GM18505 (cell line): ENCODE data around the gene CLDN20.

Source experiments
- ATAC-seq: cut with Tn5 transposase; IDR thresholded peaks from one replicate; pipeline ENCODE4 v1.9.1; 2021; ENCODE audit not compliant: unreplicated experiment
- POLR2A ChIP-seq: IDR thresholded peaks from 4 replicates; pipeline ENCODE4 v1.6.1; 2011; ENCODE audit warnings: borderline replicate concordance; ENCODE audit not compliant: insufficient read depth, insufficient read length; ENCODE audit errors: extremely low read depth

CLDN20 gene

DNA sequence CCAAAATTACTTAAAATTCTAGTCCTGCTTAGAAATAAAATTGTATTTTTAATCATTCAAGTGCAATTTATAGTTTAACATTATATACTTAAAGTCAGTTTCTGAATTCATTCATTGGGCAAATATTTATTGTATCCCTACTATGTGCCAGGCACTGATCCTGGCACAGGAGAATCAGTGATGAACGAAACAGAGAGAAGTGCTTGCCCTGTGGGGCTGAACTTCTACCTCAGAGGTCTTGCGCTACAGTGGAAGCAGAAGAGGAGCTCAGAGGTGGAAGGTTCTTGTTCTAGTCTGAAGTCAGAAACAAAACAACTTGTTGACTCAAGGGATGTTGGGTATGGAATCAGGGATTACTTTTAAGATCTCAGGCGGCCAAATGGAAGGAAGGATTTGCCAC is 6.0 kb downstream of the CLDN20 start:
- TF ChIP-seq POLR2A = no peak
- no peak for ATAC-seq

DNA sequence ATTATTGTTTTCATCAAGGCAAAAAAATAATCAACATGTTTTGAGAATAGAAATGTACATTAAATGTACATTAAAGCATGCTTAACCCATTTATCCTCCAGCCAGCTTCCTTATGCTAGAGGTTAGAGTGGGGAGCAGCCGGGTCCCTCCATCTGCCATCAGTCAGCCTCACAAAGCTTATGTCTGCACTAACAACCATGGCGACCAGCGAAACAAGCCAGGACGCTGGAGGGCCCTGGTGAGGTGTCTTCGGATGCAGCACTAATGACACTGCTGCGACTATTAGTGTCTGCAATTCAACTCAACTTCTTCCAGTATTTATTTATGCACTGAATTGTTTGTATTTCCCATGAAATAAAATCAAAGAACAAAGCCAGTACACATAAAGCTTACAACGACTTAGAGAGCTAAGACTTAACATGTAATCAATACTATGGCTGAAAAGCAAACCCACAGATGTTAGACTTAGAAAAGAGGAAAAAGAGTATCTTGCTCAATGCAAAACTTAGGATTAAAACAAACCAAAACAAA is 6.8 kb downstream of the CLDN20 start:
- no peak for ATAC-seq

DNA sequence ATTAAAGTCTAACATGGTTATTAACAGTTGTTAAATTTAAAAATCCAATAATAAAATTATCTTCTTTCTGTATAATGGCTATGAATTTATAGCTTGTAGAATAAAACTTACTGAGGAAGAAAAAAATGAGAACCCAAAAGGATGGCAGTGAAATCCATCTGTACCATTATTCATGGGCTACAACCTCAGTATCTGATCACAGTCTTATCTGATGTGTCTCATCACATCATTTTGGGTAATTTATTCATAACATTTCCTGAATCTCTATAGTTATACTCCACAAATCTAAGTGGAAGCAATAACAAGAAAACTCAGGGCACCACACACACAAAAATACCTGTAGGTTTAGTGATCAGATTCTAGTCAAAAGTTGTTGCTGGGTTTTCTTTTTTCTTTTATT is 7.3 kb downstream of the CLDN20 start:
- ATAC-seq = no peak
- TF ChIP-seq POLR2A = no peak

More for the DNA sequence above, 6.8 kb downstream of the CLDN20 start:
- no peak for TF ChIP-seq POLR2A

DNA sequence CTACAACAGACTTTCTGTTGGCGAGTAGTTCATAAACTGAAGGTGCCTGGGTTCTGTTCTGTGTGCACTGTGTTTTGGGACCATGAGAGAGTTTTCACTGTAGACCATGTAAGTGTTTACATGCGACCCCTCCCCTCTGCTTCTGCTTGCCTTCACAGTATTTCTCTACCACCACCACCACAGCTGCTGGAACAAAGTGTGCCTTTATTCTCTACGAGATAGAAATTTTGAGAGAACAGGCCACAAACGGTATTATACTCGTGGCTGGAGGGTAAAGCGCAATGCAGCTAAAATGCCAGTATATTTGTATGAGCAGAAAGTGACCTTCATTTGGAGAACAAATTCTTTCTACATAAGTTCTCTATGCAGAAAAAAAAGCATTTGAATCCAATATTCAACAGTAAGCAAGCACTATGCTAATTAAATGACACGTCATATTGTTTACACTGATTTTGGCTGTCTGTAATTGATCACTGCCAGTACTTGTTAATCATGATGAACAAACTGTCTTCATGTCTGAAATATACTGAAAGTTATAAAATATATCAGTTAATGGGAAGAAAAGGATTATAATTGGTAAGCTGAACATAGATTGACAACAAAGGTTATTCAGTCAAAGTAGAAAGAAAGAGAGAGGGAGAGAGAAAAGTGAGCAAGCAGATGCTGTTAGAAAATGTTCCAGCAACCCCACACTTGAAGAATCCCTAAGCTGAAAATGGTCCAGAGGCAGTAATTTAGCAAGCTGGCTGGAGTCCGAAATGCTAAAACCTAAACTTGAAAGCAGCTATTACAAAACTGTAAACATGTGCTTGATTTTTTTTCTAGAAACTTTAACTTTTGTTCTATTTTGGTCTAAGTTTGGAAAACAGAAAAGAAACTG is 8.8 kb downstream of the CLDN20 start:
- TF ChIP-seq POLR2A = no peak
- ATAC-seq = no peak

DNA sequence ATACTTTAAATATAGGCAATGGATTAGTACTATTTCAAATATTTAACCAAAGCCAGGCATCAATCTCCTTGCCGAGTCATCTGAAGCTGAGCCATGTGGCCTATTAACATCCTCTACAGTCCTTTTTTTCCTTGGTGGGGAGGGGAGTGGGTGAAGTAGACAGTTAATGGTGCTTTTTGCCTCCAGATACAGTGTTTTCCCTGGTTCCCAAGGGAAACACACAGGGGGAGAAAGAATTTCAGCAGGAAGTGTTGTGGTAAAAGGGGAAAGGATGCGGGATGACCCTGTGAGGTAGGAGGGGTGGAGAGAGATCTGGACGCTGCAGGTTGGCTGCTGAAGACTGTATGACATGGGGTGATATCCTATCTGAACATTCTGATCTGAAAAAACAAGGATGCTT is 9.6 kb downstream of the CLDN20 start:
- no peak for TF ChIP-seq POLR2A
- ATAC-seq = no peak

DNA sequence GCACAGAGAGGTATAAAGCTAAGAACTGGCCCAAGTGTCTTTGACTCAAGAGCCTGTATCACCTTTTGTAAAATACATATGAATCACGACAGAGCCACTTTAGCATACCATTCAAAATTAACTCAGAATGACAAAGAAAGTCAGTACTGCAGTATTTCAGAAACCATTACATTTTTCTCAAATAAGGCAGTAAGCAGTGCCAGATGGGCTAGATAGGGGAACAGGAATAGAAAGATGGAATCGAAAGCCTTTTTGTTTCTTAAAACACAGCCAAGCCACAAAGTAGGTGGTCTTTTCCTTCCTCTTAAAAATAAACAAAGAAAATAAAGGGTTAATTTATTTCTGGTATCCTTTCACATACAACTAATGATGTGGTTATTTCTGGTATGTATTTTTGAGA is 10.3 kb downstream of the CLDN20 start:
- ATAC-seq = no peak

DNA sequence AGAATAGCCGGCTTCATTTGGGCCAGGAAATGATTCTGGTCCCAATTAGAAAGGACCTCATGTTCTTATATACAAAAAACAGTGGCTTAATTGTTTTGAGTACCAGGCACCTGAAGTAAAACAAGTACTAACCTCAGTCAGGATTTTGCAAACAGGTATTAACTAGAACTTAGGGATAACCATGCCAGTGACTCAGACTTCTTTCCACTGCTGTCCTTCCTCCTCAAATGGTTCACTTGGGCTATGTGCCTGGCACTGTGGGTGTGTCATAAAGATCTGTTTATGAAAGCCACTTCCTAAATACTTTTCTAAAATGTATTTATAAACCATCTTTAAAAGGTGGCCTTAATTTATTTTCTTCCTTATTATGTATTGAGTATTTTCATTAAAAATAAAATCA is 10.7 kb downstream of the CLDN20 start:
- no peak for TF ChIP-seq POLR2A
- ATAC-seq = no peak

More for the DNA sequence above, 10.3 kb downstream of the CLDN20 start:
- TF ChIP-seq POLR2A = no peak

DNA sequence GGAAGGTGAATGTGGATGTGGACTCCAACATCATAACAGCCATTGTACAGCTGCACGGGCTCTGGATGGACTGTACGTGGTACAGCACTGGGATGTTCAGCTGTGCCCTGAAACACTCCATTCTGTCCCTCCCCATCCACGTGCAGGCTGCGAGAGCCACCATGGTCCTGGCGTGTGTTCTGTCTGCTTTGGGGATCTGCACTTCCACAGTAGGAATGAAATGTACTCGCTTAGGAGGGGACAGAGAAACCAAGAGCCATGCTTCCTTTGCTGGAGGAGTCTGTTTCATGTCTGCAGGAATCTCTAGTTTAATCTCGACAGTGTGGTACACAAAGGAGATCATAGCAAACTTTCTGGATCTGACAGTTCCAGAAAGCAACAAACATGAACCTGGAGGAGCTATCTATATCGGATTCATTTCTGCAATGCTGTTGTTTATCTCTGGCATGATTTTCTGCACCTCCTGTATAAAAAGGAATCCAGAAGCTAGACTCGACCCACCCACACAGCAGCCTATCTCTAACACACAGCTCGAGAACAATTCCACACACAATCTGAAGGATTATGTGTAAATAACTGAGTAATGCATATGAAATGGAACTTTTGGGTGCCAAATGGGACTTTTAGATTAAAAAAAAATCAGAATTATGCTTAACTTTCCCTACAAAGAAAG is 12.1 kb downstream of the CLDN20 start:
- TF ChIP-seq POLR2A = no peak
- ATAC-seq = no peak

DNA sequence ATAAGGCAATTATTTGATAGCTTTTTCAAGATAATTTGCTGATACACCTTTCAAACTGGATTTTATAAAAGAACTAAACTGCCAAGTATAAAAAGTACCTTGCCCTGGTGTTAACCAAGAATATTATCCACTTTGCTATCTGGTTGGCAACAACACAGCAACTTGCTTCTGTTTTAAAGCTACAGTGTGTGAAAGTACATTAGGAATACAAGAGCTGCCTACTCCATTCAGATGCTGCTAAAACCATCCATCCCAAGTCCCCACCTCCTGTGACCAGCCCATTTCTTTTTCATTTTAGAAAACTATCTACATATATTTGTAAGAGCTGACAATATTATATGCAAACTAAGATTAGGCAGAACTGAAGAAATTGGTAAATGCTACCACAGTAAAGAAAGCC is 12.8 kb downstream of the CLDN20 start:
- TF ChIP-seq POLR2A = no peak
- ATAC-seq = no peak

DNA sequence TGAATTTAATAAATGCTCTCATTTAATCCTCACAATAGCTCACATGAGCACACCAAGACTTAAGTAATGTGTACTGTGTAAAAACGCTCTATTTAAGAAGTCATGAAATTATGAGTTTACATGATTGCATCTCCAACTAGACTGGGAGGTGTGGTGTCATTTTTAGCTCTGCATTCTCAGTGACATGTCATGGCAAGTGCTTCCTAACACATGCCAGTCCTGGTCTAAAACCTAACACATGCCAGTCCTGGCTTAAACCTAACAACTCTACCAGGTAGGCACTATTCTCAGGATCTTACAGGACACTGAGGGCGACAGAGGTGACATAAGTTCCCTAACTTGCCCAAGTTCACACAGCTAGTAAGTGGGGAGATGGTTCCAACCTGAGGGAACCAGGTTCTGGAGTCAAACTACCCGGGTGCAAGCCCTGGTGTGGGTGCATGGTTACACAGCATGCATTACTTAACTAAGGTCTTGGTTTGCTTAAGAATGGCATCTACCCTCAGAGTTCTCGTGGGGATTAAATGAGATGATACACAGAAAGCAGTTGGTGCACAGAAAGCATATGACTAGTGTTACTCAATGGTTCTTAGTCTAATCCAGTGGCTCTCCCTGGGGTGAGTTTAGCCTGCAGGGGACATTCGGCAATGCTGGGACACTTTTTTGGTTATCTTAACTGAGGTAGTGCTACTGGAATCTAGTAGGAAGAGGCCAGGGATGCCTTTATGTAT is 14.7 kb downstream of the CLDN20 start:
- no peak for ATAC-seq
- TF ChIP-seq POLR2A = no peak

DNA sequence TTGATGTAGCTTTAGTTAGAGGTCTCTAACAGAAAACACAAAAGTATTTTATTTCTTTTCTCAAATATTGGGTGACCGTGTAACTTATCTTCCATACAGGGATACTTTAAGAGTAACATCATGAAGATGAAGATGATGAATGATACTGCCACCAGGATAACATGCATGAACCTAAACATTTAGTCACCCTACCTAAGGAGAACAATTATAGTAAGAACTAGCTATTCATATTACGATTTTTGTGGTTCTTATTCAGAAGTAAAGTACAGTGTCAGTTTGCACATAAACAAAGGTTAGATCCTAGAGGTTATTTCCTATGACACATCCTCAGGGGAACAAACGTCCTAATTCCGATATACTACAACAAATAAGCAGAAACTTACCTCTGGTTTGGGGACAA is 21.0 kb downstream of the CLDN20 start:
- TF ChIP-seq POLR2A = no peak
- ATAC-seq = no peak

DNA sequence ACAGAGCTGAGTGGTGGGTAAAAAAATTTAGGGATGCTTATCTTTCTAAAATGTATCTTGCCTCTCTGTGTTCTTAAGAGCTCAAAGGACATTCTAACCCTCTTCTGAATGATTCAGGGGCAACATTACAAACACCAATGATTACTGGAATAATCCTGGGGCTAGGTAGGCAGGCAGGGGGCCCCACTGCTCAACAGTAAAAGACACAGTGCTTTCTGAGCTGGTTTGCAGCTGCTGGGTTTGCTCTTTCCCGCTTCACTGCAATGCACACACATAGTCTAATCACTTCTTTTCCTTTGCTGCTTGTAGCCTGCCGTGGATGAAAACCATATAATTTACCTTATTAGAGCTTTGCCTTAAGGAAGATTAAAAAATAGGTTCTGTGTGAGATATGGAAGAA is 23.9 kb downstream of the CLDN20 start:
- ATAC-seq = no peak
- no peak for TF ChIP-seq POLR2A

DNA sequence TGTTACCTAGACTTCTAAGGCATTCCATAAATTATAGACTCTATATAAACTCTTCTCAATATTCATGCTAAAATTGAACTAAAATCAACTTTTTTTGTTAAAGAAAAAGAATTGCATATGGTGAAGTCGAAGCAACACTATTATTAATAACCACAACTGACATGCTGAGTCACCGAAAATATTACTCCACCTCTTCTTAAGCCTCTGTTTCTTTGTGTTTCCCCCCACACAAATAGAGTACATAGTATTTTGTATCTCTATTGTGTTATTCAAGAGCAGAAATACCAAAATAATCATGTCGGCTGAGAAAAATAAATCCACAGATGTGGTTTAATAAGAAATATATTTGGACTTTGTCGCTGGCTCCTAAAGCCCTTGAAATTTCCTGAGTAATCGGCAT is 26.7 kb downstream of the CLDN20 start:
- TF ChIP-seq POLR2A = no peak

More for the DNA sequence above, 26.7 kb downstream of the CLDN20 start:
- ATAC-seq = no peak
